Rectal smooth muscle tissue (tissue), 1 donor: ENCODE measurements around the gene BHLHA15.

Experiments
- H3K27ac ChIP-seq: one replicate; pipeline ENCODE4 v1.7.0; 2013; ENCODE audit warnings: low read depth, low read length, inconsistent platforms
- H3K27me3 ChIP-seq: one replicate; pipeline ENCODE4 v1.7.0; 2013; ENCODE audit warnings: low read length; ENCODE audit not compliant: control insufficient read depth, insufficient read depth
- H3K36me3 ChIP-seq: one replicate; pipeline ENCODE4 v1.7.0; 2013; ENCODE audit warnings: low read length; ENCODE audit not compliant: control insufficient read depth, insufficient read depth
- H3K4me1 ChIP-seq: one replicate; pipeline ENCODE4 v1.7.0; 2013; ENCODE audit warnings: low read length; ENCODE audit not compliant: control insufficient read depth, insufficient read depth
- H3K4me3 ChIP-seq: one replicate; pipeline ENCODE4 v1.7.0; 2013; ENCODE audit warnings: low read length
- H3K9ac ChIP-seq: one replicate; pipeline ENCODE4 v1.7.0; 2013; ENCODE audit warnings: low read length

Gene BHLHA15

GRCh38 chr7:98211221-98211675, at the start of gene BHLHA15:
TSS of gene BHLHA15 (plus strand) at chr7:98211439. CDS start at chr7:98212310, 871 bp downstream.
- H3K4me3 ChIP-seq: no peak within 1 kb of the TSS
- H3K27me3 ChIP-seq: no peaks in the 10 kb centered on the region
- H3K9ac ChIP-seq: no peak within 1 kb of the TSS
- H3K4me1 ChIP-seq: no peaks in the 10 kb centered on the region
- H3K36me3 ChIP-seq: peaks cover 9% of the 10 kb centered on the region
- H3K27ac ChIP-seq: no peak within 1 kb of the TSS

- Histone ChIP-seq H3K27me3 (no peaks in the 10 kb centered on the region), H3K4me1 (peaks cover 5% of the 10 kb centered on the region), H3K27ac (no peak overlapping the region), H3K9ac (no peak overlapping the region), H3K4me3 (no peak overlapping the region), H3K36me3 (no peaks in the 10 kb centered on the region)
Observed at GRCh38 chr7:98162758-98163157, 48.5 kb upstream of the BHLHA15 start.

DNA sequence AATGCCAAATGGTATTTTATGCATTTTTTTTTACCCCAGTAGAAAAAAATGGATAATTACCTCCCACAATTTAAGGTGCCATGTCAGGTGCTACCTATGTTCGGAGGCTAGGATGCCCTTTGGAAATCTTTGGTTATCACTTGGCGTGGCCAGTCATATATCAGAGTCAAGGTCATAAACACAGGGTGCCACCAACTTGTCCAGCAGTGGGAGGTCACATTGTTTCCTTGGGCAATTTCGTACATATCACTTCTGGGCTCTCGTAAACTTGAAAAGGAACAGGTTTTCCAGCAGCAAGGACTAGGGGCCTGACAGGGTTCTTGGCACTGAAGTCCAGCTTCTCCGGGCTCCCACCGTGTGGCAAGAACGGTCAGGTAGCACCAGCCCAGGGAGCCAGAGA, 48.0 kb upstream of the BHLHA15 start:
- H3K4me3 ChIP-seq: peak overlapping the region; percentile 12
- H3K4me1 ChIP-seq: peaks cover 5% of the 10 kb centered on the region
- no peak overlapping the region for H3K27ac ChIP-seq
- H3K9ac ChIP-seq: no peak overlapping the region
- H3K27me3 ChIP-seq: no peaks in the 10 kb centered on the region
- no peaks in the 10 kb centered on the region for H3K36me3 ChIP-seq

DNA sequence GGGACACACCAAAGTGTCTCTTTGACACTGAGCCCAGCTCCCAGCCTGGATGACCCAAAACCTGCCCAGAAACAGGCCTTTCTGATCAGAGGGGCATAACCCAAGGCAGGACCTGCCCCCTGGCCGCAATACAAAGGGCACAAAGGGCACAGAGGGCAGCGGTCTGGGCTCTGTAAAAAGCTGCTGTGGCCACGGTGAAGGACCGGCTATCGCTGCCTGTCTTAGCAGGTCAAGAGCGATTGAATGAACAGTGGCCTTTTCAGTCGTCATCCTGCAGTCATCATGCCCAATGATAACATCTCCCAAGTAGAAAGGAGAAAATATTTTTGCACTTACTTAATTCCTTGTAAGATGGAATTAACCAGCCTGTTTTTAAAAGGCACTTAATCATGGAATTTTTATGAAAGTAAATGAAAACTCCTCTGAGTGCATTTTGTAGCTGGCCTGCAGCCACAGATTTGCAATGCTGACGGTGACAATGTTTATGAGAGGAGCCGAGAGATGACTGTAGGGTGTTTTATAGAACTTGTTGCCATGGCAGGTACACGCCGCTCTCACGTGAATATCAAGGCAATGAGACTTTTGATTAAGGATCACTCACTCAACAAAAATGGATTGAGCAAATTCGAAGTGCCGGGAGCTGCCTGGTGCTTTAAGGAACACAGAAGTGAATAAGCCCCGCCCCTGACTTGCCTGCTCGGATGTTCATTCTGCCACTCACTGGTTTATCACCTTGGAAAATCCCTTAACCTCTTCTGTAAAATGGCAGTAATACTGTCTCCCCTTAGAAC, 47.3 kb upstream of the BHLHA15 start:
- H3K27ac ChIP-seq: no peak overlapping the region
- H3K9ac ChIP-seq: no peak overlapping the region
- H3K4me1 ChIP-seq: peaks cover 5% of the 10 kb centered on the region
- H3K36me3 ChIP-seq: no peaks in the 10 kb centered on the region
- peak overlapping the region; percentile 30 for H3K4me3 ChIP-seq
- no peaks in the 10 kb centered on the region for H3K27me3 ChIP-seq

DNA sequence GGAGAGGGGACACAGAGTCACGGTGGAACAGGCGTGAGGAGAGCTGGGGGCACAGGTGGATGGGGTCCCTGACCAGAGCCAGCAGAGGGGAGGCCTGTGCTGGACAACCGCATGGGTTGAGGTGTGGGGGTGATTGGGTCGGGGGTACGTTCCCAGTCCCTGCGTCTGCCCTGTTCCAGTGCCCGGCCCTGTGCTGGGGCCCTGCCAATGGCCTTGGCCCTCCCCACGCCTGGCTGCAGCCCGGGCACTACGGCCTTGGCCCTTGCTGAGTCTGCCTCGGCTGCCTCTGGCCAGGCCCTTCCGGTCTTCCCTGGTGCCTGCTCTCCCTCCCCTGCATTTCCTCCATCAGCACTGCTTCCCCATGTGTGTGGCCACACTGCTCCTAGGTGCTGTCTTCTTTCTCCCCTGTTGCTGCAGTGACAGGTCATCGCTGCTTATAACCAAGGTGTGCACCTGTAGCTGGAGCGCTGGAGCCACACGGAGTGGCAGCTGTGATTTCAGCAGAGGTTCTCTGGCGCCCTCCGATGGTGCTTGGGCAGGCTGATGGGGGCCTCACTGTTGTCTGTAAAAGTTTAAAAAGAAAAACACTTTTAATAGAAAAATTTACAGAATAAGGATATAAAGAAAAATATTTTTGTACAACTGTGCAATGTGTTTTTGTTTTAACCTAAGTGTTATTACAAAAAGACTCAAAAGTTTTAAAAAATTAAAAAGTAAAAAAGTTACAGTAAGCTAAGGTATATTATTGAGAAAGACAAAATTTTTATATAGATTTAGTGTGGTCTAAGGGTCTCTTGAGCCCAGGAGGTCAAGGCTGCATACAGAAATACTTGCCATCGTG, 45.2 kb upstream of the BHLHA15 start:
- Histone ChIP-seq H3K36me3 (no peaks in the 10 kb centered on the region), H3K4me1 (peaks cover 5% of the 10 kb centered on the region), H3K4me3 (no peak overlapping the region), H3K27ac (no peak overlapping the region), H3K27me3 (no peaks in the 10 kb centered on the region), H3K9ac (no peak overlapping the region)

GRCh38 chr7:98166668-98166970, 44.6 kb upstream of the BHLHA15 start:
- Histone ChIP-seq H3K27me3 (no peaks in the 10 kb centered on the region), H3K36me3 (peaks cover under 1% of the 10 kb centered on the region), H3K9ac (no peak overlapping the region), H3K4me3 (no peak overlapping the region), H3K27ac (no peak overlapping the region), H3K4me1 (peaks cover 5% of the 10 kb centered on the region)

DNA sequence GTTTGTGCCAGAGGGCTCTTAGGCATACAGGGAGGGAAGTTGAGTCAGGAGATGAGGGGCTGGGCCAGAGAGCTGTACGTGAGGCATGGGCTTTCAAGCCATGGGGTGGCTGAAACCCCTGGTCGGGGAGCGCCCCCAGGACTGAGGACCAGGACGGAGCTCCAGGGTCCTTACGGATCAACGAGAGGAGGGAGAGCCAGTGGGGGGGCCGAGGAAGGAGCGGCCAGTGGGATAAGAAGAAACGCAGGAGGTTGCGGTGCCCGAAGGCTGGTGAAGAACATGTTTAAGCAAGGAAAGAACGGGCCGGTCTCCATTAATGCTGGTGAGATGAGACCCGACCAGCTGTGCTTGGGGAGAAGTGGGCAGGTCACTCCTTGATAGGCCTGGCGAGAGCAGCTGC, 43.6 kb upstream of the BHLHA15 start:
- Histone ChIP-seq H3K9ac (no peak overlapping the region), H3K4me3 (no peak overlapping the region), H3K4me1 (peaks cover 5% of the 10 kb centered on the region), H3K36me3 (peaks cover 5% of the 10 kb centered on the region), H3K27ac (no peak overlapping the region), H3K27me3 (no peaks in the 10 kb centered on the region)

- no peak overlapping the region for H3K27ac ChIP-seq
Observed at GRCh38 chr7:98168181-98168903, 42.9 kb upstream of the BHLHA15 start.

DNA sequence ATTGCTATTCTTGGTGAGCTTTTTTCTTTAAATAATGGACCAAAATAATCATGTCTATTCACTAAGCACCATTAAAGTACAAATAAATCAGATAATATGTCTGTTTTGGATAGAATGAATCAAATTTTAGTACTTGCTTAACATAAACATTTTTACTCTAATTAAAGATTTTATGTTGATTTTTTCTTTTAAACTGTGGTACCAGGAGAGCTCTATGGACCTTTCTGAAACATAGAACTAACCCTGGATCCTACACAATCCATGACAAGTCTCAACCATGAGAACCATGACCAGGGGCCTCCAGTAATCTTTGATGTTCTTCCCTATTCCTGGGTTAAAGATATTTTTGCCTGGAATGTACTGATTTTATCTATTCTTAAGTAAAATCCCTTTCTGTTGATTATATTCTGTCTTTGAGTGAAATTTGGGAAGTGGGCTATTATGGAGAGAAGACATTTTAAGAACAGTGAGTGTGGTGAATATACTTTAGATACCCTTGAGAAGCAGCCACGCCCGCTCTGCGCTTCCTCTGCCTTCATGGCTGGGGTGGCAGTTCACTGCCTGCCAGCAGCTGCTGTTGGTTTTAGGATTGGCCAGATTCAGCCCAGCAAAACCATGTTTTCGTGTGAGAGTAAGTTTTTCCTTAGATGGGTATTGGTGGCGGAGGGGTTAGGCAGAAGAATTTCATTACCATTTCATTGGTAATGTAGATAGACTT, 42.2 kb upstream of the BHLHA15 start:
- Histone ChIP-seq H3K9ac (no peak overlapping the region), H3K36me3 (peaks cover 5% of the 10 kb centered on the region), H3K27me3 (no peaks in the 10 kb centered on the region), H3K4me1 (peaks cover under 1% of the 10 kb centered on the region), H3K4me3 (no peak overlapping the region), H3K27ac (no peak overlapping the region)

More at GRCh38 chr7:98168181-98168903, 42.9 kb upstream of the BHLHA15 start:
- Histone ChIP-seq H3K27me3 (no peaks in the 10 kb centered on the region), H3K4me3 (no peak overlapping the region), H3K4me1 (peaks cover 5% of the 10 kb centered on the region), H3K36me3 (peaks cover 5% of the 10 kb centered on the region), H3K9ac (no peak overlapping the region)

GRCh38 chr7:98170966-98171365, 40.3 kb upstream of the BHLHA15 start:
- no peaks in the 10 kb centered on the region for H3K4me1 ChIP-seq
- no peak overlapping the region for H3K4me3 ChIP-seq
- no peaks in the 10 kb centered on the region for H3K27me3 ChIP-seq
- H3K9ac ChIP-seq: no peak overlapping the region
- H3K36me3 ChIP-seq: peaks cover 5% of the 10 kb centered on the region
- H3K27ac ChIP-seq: no peak overlapping the region

DNA sequence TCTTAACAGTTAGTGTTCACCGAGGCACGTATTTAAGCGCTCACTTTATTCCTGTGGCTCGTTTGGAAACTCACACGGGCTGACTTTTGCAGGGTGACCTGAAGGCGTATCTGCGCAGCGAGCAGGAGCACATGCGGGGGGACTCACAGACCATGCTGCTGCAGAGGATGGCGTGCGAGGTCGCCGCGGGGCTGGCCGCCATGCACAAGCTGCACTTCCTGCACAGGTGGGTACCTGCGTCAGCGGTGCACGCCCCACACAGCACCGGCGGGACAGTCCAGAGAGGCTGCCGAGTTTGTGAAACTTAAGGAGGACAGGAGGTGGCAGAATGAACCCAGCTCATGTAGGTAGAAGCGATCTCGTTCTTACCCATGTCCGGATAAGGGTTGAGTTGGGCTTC, 39.8 kb upstream of the BHLHA15 start:
- Histone ChIP-seq H3K36me3 (peaks cover 5% of the 10 kb centered on the region), H3K27ac (no peak overlapping the region), H3K4me3 (no peak overlapping the region), H3K9ac (no peak overlapping the region), H3K4me1 (no peaks in the 10 kb centered on the region), H3K27me3 (no peaks in the 10 kb centered on the region)
